Calu3 (cell line): Measurements from ENCODE around the gene PRKN. TPM values are rescaled to one million over a fixed set of nuclear protein-coding genes. Genes with fewer than 3 reads are reported as not detected.

Experiments used
- BruUV-seq: library from RNA; stranded (reverse); fragments of 400-500 nt; replicated peaks from 2 replicates; lab custom pipeline; 2021; lab: Mats Ljungman, UMichigan
- CTCF ChIA-PET: fragments of 300-600 bp; sonication (Branson Sonifier 250); formaldehyde crosslinking; loops from one replicate; lab custom pipeline; 2022; ENCODE audit warnings: antibody characterized with exemption; lab: Charles Lee
- DNase-seq: peaks from one replicate; pipeline ENCODE4 v3.0.0; 2022
- H3K27ac Mint-ChIP-seq: one replicate; pipeline ENCODE4 v1.8.0; 2022; ENCODE audit warnings: mixed read lengths; ENCODE audit not compliant: unreplicated experiment
- H3K27me3 Mint-ChIP-seq: one replicate; pipeline ENCODE4 v1.8.0; 2022; ENCODE audit warnings: mixed read lengths; ENCODE audit not compliant: unreplicated experiment
- H3K36me3 Mint-ChIP-seq: one replicate; pipeline ENCODE4 v1.8.0; 2022; ENCODE audit warnings: mild to moderate bottlenecking, moderate library complexity, mixed read lengths; ENCODE audit not compliant: insufficient read depth, unreplicated experiment
- H3K4me1 Mint-ChIP-seq: one replicate; pipeline ENCODE4 v1.8.0; 2022; ENCODE audit warnings: mild to moderate bottlenecking, low read depth, mixed read lengths; ENCODE audit not compliant: unreplicated experiment
- H3K4me3 Mint-ChIP-seq: one replicate; pipeline ENCODE4 v1.8.0; 2022; ENCODE audit warnings: mild to moderate bottlenecking, low read depth, moderate library complexity, mixed read lengths; ENCODE audit not compliant: unreplicated experiment
- H3K9me3 Mint-ChIP-seq: one replicate; pipeline ENCODE4 v1.8.0; 2022; ENCODE audit warnings: low read depth, mixed read lengths; ENCODE audit not compliant: unreplicated experiment
- intact Hi-C: fragments of 100-400 bp; cut with micrococcal nuclease; formaldehyde crosslinking; loops from one replicate; pipeline ENCODE4 v1.10.0; 2022; ENCODE audit not compliant: unreplicated experiment
- total RNA-seq: library from RNA; stranded (reverse); gene quantifications from 2 replicates; pipeline ENCODE4 v1.2.3, GENCODE V29; 2022
- TF ChIP-seq, protein P1 (sequence below): fragments of 200-600 bp; IDR thresholded peaks from one replicate; pipeline ENCODE4 v1.8.0; 2022; ENCODE audit warnings: antibody characterized with exemption; ENCODE audit not compliant: unreplicated experiment

The PRKN gene
- total RNA-seq, 1 experiment from 2014 or later, result 3.8 TPM

GRCh38 chr6:162211777-162212176, 515.8 kb downstream of the PRKN start:
- intact Hi-C loops, result no loop called here
- CTCF ChIA-PET, result no interaction called here
- Mint-ChIP-seq H3K36me3 (no peaks in the 10 kb centered on the region), H3K27me3 (no peaks in the 10 kb centered on the region), H3K9me3 (peaks cover 5% of the 10 kb centered on the region), H3K4me3 (no peak overlapping the region), H3K27ac (no peak overlapping the region), H3K4me1 (no peaks in the 10 kb centered on the region)
- TF ChIP-seq, protein P1, sequence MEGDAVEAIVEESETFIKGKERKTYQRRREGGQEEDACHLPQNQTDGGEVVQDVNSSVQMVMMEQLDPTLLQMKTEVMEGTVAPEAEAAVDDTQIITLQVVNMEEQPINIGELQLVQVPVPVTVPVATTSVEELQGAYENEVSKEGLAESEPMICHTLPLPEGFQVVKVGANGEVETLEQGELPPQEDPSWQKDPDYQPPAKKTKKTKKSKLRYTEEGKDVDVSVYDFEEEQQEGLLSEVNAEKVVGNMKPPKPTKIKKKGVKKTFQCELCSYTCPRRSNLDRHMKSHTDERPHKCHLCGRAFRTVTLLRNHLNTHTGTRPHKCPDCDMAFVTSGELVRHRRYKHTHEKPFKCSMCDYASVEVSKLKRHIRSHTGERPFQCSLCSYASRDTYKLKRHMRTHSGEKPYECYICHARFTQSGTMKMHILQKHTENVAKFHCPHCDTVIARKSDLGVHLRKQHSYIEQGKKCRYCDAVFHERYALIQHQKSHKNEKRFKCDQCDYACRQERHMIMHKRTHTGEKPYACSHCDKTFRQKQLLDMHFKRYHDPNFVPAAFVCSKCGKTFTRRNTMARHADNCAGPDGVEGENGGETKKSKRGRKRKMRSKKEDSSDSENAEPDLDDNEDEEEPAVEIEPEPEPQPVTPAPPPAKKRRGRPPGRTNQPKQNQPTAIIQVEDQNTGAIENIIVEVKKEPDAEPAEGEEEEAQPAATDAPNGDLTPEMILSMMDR, result no peak
- no TSS peak for BruUV-seq
- no peak for DNase-seq

DNA sequence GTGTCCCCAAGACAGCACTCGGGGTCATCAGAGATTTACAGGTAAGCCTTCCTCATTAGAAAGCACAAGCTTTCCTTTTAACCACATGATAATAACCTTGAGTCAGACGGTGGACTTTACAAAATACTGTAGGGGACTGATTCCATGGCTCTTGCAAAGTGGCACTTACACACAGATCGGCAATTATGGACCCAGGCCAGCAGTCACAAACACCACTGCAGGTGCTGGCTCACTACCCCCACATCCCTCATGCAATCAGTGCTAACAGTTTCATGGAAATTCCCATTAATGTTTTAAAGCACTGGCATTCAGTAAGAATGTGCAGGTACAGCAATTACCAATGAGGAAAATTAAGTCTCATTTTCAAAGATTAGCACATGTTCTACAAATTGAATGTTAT, 516.5 kb downstream of the PRKN start:
- TF ChIP-seq, protein P1, result no peak
- no peaks in the 10 kb centered on the region for H3K36me3 Mint-ChIP-seq
- no peaks in the 10 kb centered on the region for H3K4me1 Mint-ChIP-seq
- CTCF ChIA-PET, result no interaction called here
- BruUV-seq, result no TSS peak
- DNase-seq, result no peak
- H3K9me3 Mint-ChIP-seq, result peaks cover 5% of the 10 kb centered on the region
- no peaks in the 10 kb centered on the region for H3K27me3 Mint-ChIP-seq
- no peak overlapping the region for H3K27ac Mint-ChIP-seq
- H3K4me3 Mint-ChIP-seq, result no peak overlapping the region
- intact Hi-C loops, result no loop called here

- H3K27me3 Mint-ChIP-seq, result no peaks in the 10 kb centered on the region
- H3K4me3 Mint-ChIP-seq, result no peak overlapping the region
- CTCF ChIA-PET, result no interaction called here
- BruUV-seq, result no TSS peak
- H3K4me1 Mint-ChIP-seq, result no peaks in the 10 kb centered on the region
- H3K9me3 Mint-ChIP-seq, result peaks cover 3% of the 10 kb centered on the region
- no peak overlapping the region for H3K27ac Mint-ChIP-seq
- H3K36me3 Mint-ChIP-seq, result no peaks in the 10 kb centered on the region
- TF ChIP-seq, protein P1, result no peak
- intact Hi-C loops, result no loop called here
- DNase-seq, result no peak
Observed at GRCh38 chr6:162203287-162203686, 524.3 kb downstream of the PRKN start.

- no peak overlapping the region for H3K4me3 Mint-ChIP-seq
- no peaks in the 10 kb centered on the region for H3K36me3 Mint-ChIP-seq
- no peaks in the 10 kb centered on the region for H3K27me3 Mint-ChIP-seq
- no peaks in the 10 kb centered on the region for H3K9me3 Mint-ChIP-seq
- H3K27ac Mint-ChIP-seq, result no peak overlapping the region
- intact Hi-C loops, result no loop called here
- no peak for DNase-seq
- TF ChIP-seq, protein P1, result no peak
- no TSS peak for BruUV-seq
- CTCF ChIA-PET, result no interaction called here
- H3K4me1 Mint-ChIP-seq, result no peaks in the 10 kb centered on the region
Observed at GRCh38 chr6:162200945-162201690, 526.4 kb downstream of the PRKN start.
